H9 (cell line): Measurements from ENCODE around the gene TMEM63C. TPM values are rescaled to one million over a fixed set of nuclear protein-coding genes. Genes with fewer than 3 reads are reported as not detected.

Experiments
- DNase-seq: peaks from one replicate; pipeline ENCODE4 v3.0.0-alpha.2; 2017
- H2AFZ ChIP-seq: one replicate; pipeline ENCODE4 v1.6.1; 2013; ENCODE audit warnings: mild to moderate bottlenecking, low read length, control low read depth, moderate library complexity
- H2AK5ac ChIP-seq: 2 replicates; pipeline ENCODE4 v1.6.1; 2013; ENCODE audit warnings: low read length, control low read depth, mixed read lengths; ENCODE audit not compliant: insufficient read length
- H2BK120ac ChIP-seq: one replicate; pipeline ENCODE4 v1.6.1; 2013; ENCODE audit warnings: low read depth, mild to moderate bottlenecking, low read length, control low read depth, inconsistent platforms; ENCODE audit not compliant: poor library complexity, severe bottlenecking
- H2BK12ac ChIP-seq: 2 replicates; pipeline ENCODE4 v1.6.1; 2013; ENCODE audit warnings: low read length, control low read depth, mixed read lengths, low read depth; ENCODE audit not compliant: insufficient read length
- H2BK15ac ChIP-seq: 2 replicates; pipeline ENCODE4 v1.6.1; 2013; ENCODE audit warnings: low read depth, low read length, control low read depth
- H2BK20ac ChIP-seq: one replicate; pipeline ENCODE4 v1.6.1; 2013; ENCODE audit warnings: low read depth, mild to moderate bottlenecking, low read length, control low read depth, inconsistent platforms; ENCODE audit not compliant: poor library complexity, severe bottlenecking
- H2BK5ac ChIP-seq: 2 replicates; pipeline ENCODE4 v1.6.1; 2013; ENCODE audit warnings: low read length, control low read depth, mixed read lengths; ENCODE audit not compliant: insufficient read length
- H3K14ac ChIP-seq: 2 replicates; pipeline ENCODE4 v1.6.1; 2013; ENCODE audit warnings: low read length, control low read depth; ENCODE audit not compliant: insufficient read depth
- H3K18ac ChIP-seq: 2 replicates; pipeline ENCODE4 v1.6.1; 2013; ENCODE audit warnings: low read depth, mild to moderate bottlenecking, mixed read lengths, low read length, control low read depth; ENCODE audit not compliant: insufficient read length
- H3K23ac ChIP-seq: 2 replicates; pipeline ENCODE4 v1.6.1; 2013; ENCODE audit warnings: low read length, control low read depth, mixed read lengths, low read depth; ENCODE audit not compliant: insufficient read length
- H3K23me2 ChIP-seq: 2 replicates; pipeline ENCODE4 v1.6.1; 2013; ENCODE audit warnings: low read depth, mild to moderate bottlenecking, mixed read lengths, low read length, control low read depth; ENCODE audit not compliant: insufficient read length, poor library complexity, severe bottlenecking
- H3K27ac ChIP-seq: 2 replicates; pipeline ENCODE4 v1.5.1; 2013; ENCODE audit warnings: low read length, control low read depth, mixed read lengths, low read depth; ENCODE audit not compliant: insufficient read length
- H3K27me3 ChIP-seq: 2 replicates; pipeline ENCODE4 v1.6.1; 2013; ENCODE audit warnings: low read length, control low read depth, inconsistent platforms; ENCODE audit not compliant: insufficient read depth
- H3K4ac ChIP-seq: 2 replicates; pipeline ENCODE4 v1.6.1; 2013; ENCODE audit warnings: low read depth, mild to moderate bottlenecking, control low read depth, inconsistent platforms, low read length, moderate library complexity
- H3K4me1 ChIP-seq: 2 replicates; pipeline ENCODE4 v1.6.1; 2013; ENCODE audit warnings: low read length, control low read depth, inconsistent platforms; ENCODE audit not compliant: insufficient read depth
- H3K4me2 ChIP-seq: 2 replicates; pipeline ENCODE4 v1.6.1; 2013; ENCODE audit warnings: low read length, control low read depth, mixed read lengths; ENCODE audit not compliant: insufficient read length, insufficient read depth
- H3K56ac ChIP-seq: 2 replicates; pipeline ENCODE4 v1.6.1; 2013; ENCODE audit warnings: low read depth, mild to moderate bottlenecking, mixed read lengths, low read length, control low read depth; ENCODE audit not compliant: insufficient read length
- H3K79me1 ChIP-seq: 2 replicates; pipeline ENCODE4 v1.6.1; 2013; ENCODE audit warnings: low read depth, mild to moderate bottlenecking, moderate library complexity, low read length, control low read depth, inconsistent platforms; ENCODE audit not compliant: insufficient read depth, poor library complexity, severe bottlenecking
- H3K79me2 ChIP-seq: 2 replicates; pipeline ENCODE4 v1.6.1; 2013; ENCODE audit warnings: low read length, control low read depth, inconsistent platforms; ENCODE audit not compliant: insufficient read depth
- H3K9ac ChIP-seq: 2 replicates; pipeline ENCODE4 v1.6.1; 2013; ENCODE audit warnings: low read length, control low read depth, mixed read lengths; ENCODE audit not compliant: insufficient read length; ENCODE audit errors: extremely low read depth
- H3K9me3 ChIP-seq: one replicate; pipeline ENCODE4 v1.6.1; 2013; ENCODE audit warnings: low read depth, low read length, inconsistent platforms; ENCODE audit not compliant: control insufficient read depth
- H3T11ph ChIP-seq: one replicate; pipeline ENCODE4 v1.6.1; 2013; ENCODE audit warnings: mild to moderate bottlenecking, low read length, control low read depth, inconsistent platforms
- H4K20me1 ChIP-seq: one replicate; pipeline ENCODE4 v1.6.1; 2013; ENCODE audit not compliant: control insufficient read depth, insufficient read length, insufficient read depth
- H4K5ac ChIP-seq: 2 replicates; pipeline ENCODE4 v1.6.1; 2013; ENCODE audit warnings: low read depth, mild to moderate bottlenecking, mixed read lengths, low read length, control low read depth; ENCODE audit not compliant: insufficient read length
- H4K8ac ChIP-seq: replicated peaks from 2 replicates; pipeline ENCODE4 v1.6.1; 2013; ENCODE audit warnings: low read length, control low read depth, mixed read lengths, low read depth; ENCODE audit not compliant: insufficient read length
- H4K91ac ChIP-seq: 2 replicates; pipeline ENCODE4 v1.6.1; 2013; ENCODE audit warnings: low read depth, mild to moderate bottlenecking, moderate library complexity, mixed read lengths, low read length, control low read depth; ENCODE audit not compliant: insufficient read length
- H3K27ac Mint-ChIP-seq, 3 experiments: 2 replicates in 2 of 3; 3 replicates in 1 of 3; pipeline ENCODE4 v1.8.0; 2020 to 2021; ENCODE audit warnings: mixed read lengths in 3 of 3, mild to moderate bottlenecking in 1 of 3, moderate library complexity in 1 of 3
- H3K27me3 Mint-ChIP-seq: 2 replicates; pipeline ENCODE4 v1.8.0; 2021; ENCODE audit warnings: low read depth, mild to moderate bottlenecking, moderate library complexity, mixed read lengths
- H3K36me3 Mint-ChIP-seq, 3 experiments: 2 replicates in 2 of 3; 3 replicates in 1 of 3; pipeline ENCODE4 v1.8.0; 2020 to 2021; ENCODE audit warnings: low read depth in 3 of 3, mixed read lengths in 3 of 3; ENCODE audit not compliant: insufficient read depth in 1 of 3
- H3K4me1 Mint-ChIP-seq, 2 experiments: 2 replicates each; pipeline ENCODE4 v1.8.0; 2020; ENCODE audit warnings: mixed read lengths in 2 of 2
- H3K4me3 Mint-ChIP-seq, 2 experiments: 2 replicates in 1 of 2; 3 replicates in 1 of 2; pipeline ENCODE4 v1.8.0; 2020 to 2021; ENCODE audit warnings: mild to moderate bottlenecking in 2 of 2, mixed read lengths in 2 of 2, moderate library complexity in 1 of 2
- H3K9me3 Mint-ChIP-seq, 2 experiments: 2 replicates in 1 of 2; 3 replicates in 1 of 2; pipeline ENCODE4 v1.8.0; 2020; ENCODE audit warnings: mild to moderate bottlenecking in 2 of 2, mixed read lengths in 2 of 2, moderate library complexity in 1 of 2
- CTCF ChIP-seq: fragments of 200-600 bp; sonication (generic); conservative IDR thresholded peaks from 3 replicates; pipeline ENCODE4 v1.8.0; 2021; ENCODE audit warnings: antibody characterized with exemption, mild to moderate bottlenecking
- WGBS: extraction: QIAGEN DNeasy Blood & Tissue Kit; methylation state at CpG from one replicate; pipeline ENCODE4 v1.1.7; 2013; ENCODE audit warnings: missing lambda C conversion rate, low lambda C conversion rate, mixed read lengths; ENCODE audit not compliant: insufficient read length; ENCODE audit errors: extremely low coverage; 5-methylcytosine and 5-hydroxymethylcytosine counted together
- total RNA-seq: library from RNA; stranded (reverse); gene quantifications from 2 replicates; pipeline ENCODE4 v1.2.1, GENCODE V29; 2021

TMEM63C gene
- total RNA-seq, 1 experiment from 2014 or later = 2.2 TPM

- peaks cover 20% of the 10 kb centered on the region for H3K27me3 ChIP-seq
- no CpG with 5 or more reads among the region's 4 CpGs for WGBS
- no peak overlapping the region for H2AFZ ChIP-seq
- H2BK5ac ChIP-seq = no peak overlapping the region
- no peak overlapping the region for H3K56ac ChIP-seq
- H4K5ac ChIP-seq = no peak overlapping the region
- no peak overlapping the region for H3K9ac ChIP-seq
- Mint-ChIP-seq H3K4me3 (no peak overlapping the region), H3K27ac (no peak overlapping the region), H3K4me1 (peaks cover 6 to 27% of the 10 kb centered on the region in 2 experiments), H3K36me3 (peaks cover 0 to 3% (median 0%) of the 10 kb centered on the region in 3 experiments; a peak in 4 of 7 replicates), H3K9me3 (peaks cover 2 to 10% of the 10 kb centered on the region in 2 experiments; a peak in 4 of 5 replicates), H3K27me3 (peaks cover 61% of the 10 kb centered on the region)
- no peaks in the 10 kb centered on the region for H3K79me2 ChIP-seq
- TF ChIP-seq CTCF = no peak
- no peak overlapping the region for H2BK120ac ChIP-seq
- H3T11ph ChIP-seq = no peak overlapping the region
- H2BK20ac ChIP-seq = no peak overlapping the region
- no peaks in the 10 kb centered on the region for H3K79me1 ChIP-seq
- H3K9me3 ChIP-seq = no peaks in the 10 kb centered on the region
- H2BK12ac ChIP-seq = no peak overlapping the region
- no peak overlapping the region for H3K27ac ChIP-seq
- H4K20me1 ChIP-seq = no peaks in the 10 kb centered on the region
- H4K91ac ChIP-seq = no peak overlapping the region
- H3K23ac ChIP-seq = no peak overlapping the region
- no peak overlapping the region for H3K14ac ChIP-seq
- no peak for DNase-seq
- no peaks in the 10 kb centered on the region for H3K4me1 ChIP-seq
- H2AK5ac ChIP-seq = no peak overlapping the region
- H2BK15ac ChIP-seq = no peak overlapping the region
- no peak overlapping the region for H3K4me2 ChIP-seq
- no peak overlapping the region for H3K18ac ChIP-seq
- no peak overlapping the region for H4K8ac ChIP-seq
- peaks cover 16% of the 10 kb centered on the region for H3K23me2 ChIP-seq
- no peak overlapping the region for H3K4ac ChIP-seq
Measured at GRCh38 chr14:77272261-77272660, 90.7 kb downstream of the TMEM63C start.
